Measurements from ENCODE around the gene DCAF16. TPM values are rescaled to one million over a fixed set of nuclear protein-coding genes. Genes with fewer than 3 reads are reported as not detected.
"Not testable (repeated sequence)": the region's sequence is repeated elsewhere in the genome, so short reads cannot be mapped to it uniquely, and the experiment has no call there.

The DCAF16 gene
- total RNA-seq, result 46.7 TPM
- 16.3 TPM for polyA plus RNA-seq

- peak within 1 kb of the TSS; percentile 84 for H3K27ac ChIP-seq (ENCODE audit: low read depth)
- H3K36me3 ChIP-seq (ENCODE audit: insufficient read depth), result no peaks in the 10 kb centered on the region
- H3K4me3 ChIP-seq (ENCODE audit: low read depth, low read length), result peak within 1 kb of the TSS; percentile 89
- H3K4me1 ChIP-seq (ENCODE audit: insufficient read depth), result no peaks in the 10 kb centered on the region
- WGBS, result under 1% methylated on average over 69 of the region's 69 CpGs
- peak; percentile 99 for DNase-seq (ENCODE audit: extremely low spot score)
Observed at GRCh38 chr4:17810260-17811077, at the start of gene DCAF16, which contains the start of gene NCAPG. DCAF16 (minus strand) TSS chr4:17810757; CDS start chr4:17804141, 6,616 bp downstream. NCAPG (plus strand) TSS chr4:17810979; CDS start chr4:17811078, 99 bp downstream.

DNA sequence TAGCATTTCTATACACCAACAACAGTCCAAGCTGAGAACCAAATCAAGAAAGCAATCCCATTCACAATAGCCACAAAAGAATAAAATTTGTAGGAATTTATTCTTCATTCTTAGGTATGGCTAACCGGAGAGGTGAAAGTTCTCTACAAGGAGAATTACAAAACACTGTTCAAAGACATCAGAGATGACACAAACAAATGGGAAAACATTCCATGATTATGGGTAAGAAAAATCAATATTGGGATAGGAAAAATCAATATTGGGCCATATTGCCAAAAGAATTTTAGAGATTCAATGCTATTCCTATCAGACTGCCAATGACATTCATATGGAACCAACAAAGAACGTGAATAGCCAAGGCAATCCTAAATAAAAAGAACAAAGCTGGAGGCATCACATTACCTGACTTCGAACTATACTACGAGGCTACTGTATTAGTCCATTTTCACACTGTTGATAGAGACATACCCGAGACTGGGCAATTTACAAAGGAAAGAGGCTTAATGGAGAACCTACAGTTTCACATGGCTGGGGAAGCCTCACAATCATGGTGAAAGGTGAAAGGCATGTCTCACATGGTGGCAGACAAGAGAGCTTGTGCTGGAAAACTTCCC, 49.3 kb upstream of the DCAF16 start:
- no peak overlapping the region for H3K27ac ChIP-seq (ENCODE audit: low read depth)
- H3K4me1 ChIP-seq (ENCODE audit: insufficient read depth), result no peaks in the 10 kb centered on the region
- 97% methylated on average over 5 of the region's 5 CpGs for WGBS
- DNase-seq (ENCODE audit: extremely low spot score), result no peak
- H3K36me3 ChIP-seq (ENCODE audit: insufficient read depth), result no peaks in the 10 kb centered on the region
- no peak overlapping the region for H3K4me3 ChIP-seq (ENCODE audit: low read depth, low read length)

DNA sequence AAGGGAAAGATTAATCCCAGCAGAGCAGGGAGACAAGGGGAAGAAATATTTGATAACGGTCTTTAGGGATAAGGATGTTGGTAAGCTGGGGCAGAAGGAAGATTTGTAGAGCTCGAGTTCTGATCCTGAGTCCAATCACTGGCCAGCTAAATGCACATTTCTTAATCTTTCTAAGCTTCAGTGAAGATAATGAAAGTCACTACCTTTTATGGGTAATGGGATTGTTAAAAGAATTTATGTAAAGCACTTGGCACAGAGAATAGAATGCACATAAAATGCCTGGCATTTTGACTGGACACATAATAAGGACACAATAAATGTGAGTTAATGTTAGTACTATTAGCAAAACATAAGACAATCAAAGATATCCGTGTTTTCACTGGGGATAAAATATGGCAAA, 43.5 kb upstream of the DCAF16 start:
- DNase-seq (ENCODE audit: extremely low spot score), result no peak
- H3K4me3 ChIP-seq (ENCODE audit: low read depth, low read length), result no peak overlapping the region
- no peaks in the 10 kb centered on the region for H3K36me3 ChIP-seq (ENCODE audit: insufficient read depth)
- H3K4me1 ChIP-seq (ENCODE audit: insufficient read depth), result no peaks in the 10 kb centered on the region
- 28% methylated on average over 3 of the region's 3 CpGs for WGBS
- no peak overlapping the region for H3K27ac ChIP-seq (ENCODE audit: low read depth)

GRCh38 chr4:17851959-17852358, 41.4 kb upstream of the DCAF16 start:
- H3K27ac ChIP-seq (ENCODE audit: low read depth), result no peak overlapping the region
- H3K36me3 ChIP-seq (ENCODE audit: insufficient read depth), result no peaks in the 10 kb centered on the region
- no peaks in the 10 kb centered on the region for H3K4me1 ChIP-seq (ENCODE audit: insufficient read depth)
- no peak for DNase-seq (ENCODE audit: extremely low spot score)
- no peak overlapping the region for H3K4me3 ChIP-seq (ENCODE audit: low read depth, low read length)

- H3K36me3 ChIP-seq (ENCODE audit: insufficient read depth); H3K27ac ChIP-seq (ENCODE audit: low read depth); H3K4me3 ChIP-seq (ENCODE audit: low read depth, low read length); DNase-seq (ENCODE audit: extremely low spot score); H3K4me1 ChIP-seq (ENCODE audit: insufficient read depth): not testable (repeated sequence)
- 96% methylated on average over 1 of the region's 1 CpG for WGBS
Observed at GRCh38 chr4:17850295-17850694, 39.7 kb upstream of the DCAF16 start.

- no peak for DNase-seq (ENCODE audit: extremely low spot score)
- H3K4me3 ChIP-seq (ENCODE audit: low read depth, low read length), result no peak overlapping the region
- H3K27ac ChIP-seq (ENCODE audit: low read depth), result no peak overlapping the region
- H3K36me3 ChIP-seq (ENCODE audit: insufficient read depth), result no peaks in the 10 kb centered on the region
- no peaks in the 10 kb centered on the region for H3K4me1 ChIP-seq (ENCODE audit: insufficient read depth)
- 85% methylated on average over 2 of the region's 2 CpGs for WGBS
Observed at GRCh38 chr4:17846266-17846665, 35.7 kb upstream of the DCAF16 start.

DNA sequence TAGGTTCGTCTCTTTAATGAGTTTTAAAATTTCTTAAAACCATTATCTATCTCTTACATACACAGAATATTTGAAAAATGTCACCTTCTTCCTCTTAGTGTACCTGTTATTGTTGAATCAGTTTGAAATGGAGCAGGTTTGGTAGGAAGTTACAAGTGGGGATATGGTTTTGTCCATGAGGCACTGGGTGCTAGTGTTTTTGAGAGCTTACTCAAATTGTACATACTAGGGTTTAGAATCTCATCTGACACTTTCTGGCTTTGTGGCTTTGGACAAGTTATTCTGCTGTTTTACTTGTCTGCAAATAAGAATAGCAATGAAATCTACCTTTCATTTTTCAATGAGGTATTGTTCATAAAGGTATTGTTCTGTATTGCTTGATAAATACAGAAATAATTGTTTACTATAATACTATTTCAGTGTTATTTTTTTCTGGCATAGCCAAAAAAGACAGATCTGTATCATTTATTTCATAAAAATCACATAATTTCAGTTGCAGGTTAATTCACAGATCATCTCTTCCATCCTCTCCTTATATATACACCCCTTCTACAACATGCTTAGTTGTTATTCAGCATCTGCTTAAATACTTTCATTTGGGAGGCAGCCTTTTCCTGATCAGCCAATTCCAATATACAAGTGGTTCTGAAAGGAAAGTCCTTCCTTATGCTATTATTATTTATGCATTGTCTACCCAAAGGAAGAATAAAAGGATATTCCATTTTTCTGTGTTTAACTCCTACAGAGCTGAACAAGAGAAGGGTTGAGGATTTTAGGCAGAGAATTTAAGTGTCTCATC, 13.5 kb upstream of the DCAF16 start:
- H3K36me3 ChIP-seq (ENCODE audit: insufficient read depth), result no peaks in the 10 kb centered on the region
- 85% methylated on average over 1 of the region's 1 CpG for WGBS
- DNase-seq (ENCODE audit: extremely low spot score), result no peak

GRCh38 chr4:17817027-17817426, 6.5 kb upstream of the DCAF16 start:
- 47% methylated on average over 5 of the region's 5 CpGs for WGBS
- H3K36me3 ChIP-seq (ENCODE audit: insufficient read depth), result no peaks in the 10 kb centered on the region
- H3K4me3 ChIP-seq (ENCODE audit: low read depth, low read length), result no peak overlapping the region
- no peak for DNase-seq (ENCODE audit: extremely low spot score)
- no peak overlapping the region for H3K27ac ChIP-seq (ENCODE audit: low read depth)
- H3K4me1 ChIP-seq (ENCODE audit: insufficient read depth), result no peaks in the 10 kb centered on the region

More for the DNA sequence above, 13.5 kb upstream of the DCAF16 start:
- Histone ChIP-seq H3K4me3 (ENCODE audit: low read depth, low read length) (no peak overlapping the region), H3K27ac (ENCODE audit: low read depth) (no peak overlapping the region), H3K4me1 (ENCODE audit: insufficient read depth) (no peaks in the 10 kb centered on the region)

DNA sequence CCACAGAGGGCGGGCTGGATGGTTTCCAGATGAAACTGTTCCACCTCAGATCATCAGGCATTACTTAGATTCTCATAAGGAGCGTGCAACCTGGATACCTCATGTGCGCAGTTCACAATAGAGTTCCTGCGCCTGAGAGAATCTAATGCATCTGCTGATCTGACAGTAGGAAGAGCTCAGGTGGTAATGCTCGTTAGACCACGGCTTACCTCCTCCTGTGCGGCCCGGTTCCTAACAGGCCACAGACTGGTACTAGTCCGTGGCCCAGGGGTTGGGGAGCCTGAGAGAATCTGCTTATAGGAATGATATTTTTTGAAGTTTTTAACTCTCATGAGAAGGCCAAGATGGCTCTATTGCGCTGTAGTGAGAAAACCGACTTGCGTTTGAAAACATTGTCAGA, 5.6 kb upstream of the DCAF16 start:
- no peaks in the 10 kb centered on the region for H3K4me1 ChIP-seq (ENCODE audit: insufficient read depth)
- DNase-seq (ENCODE audit: extremely low spot score), result no peak
- no peak overlapping the region for H3K27ac ChIP-seq (ENCODE audit: low read depth)
- H3K36me3 ChIP-seq (ENCODE audit: insufficient read depth), result no peaks in the 10 kb centered on the region
- 97% methylated on average over 12 of the region's 12 CpGs for WGBS
- H3K4me3 ChIP-seq (ENCODE audit: low read depth, low read length), result no peak overlapping the region

- H3K36me3 ChIP-seq (ENCODE audit: insufficient read depth), result no peaks in the 10 kb centered on the region
- DNase-seq (ENCODE audit: extremely low spot score), result no peak
- no peaks in the 10 kb centered on the region for H3K4me1 ChIP-seq (ENCODE audit: insufficient read depth)
- no peak overlapping the region for H3K27ac ChIP-seq (ENCODE audit: low read depth)
- 76% methylated on average over 3 of the region's 3 CpGs for WGBS
- H3K4me3 ChIP-seq (ENCODE audit: low read depth, low read length), result no peak overlapping the region
Observed at GRCh38 chr4:17814140-17814539, 3.6 kb upstream of the DCAF16 start.

DNA sequence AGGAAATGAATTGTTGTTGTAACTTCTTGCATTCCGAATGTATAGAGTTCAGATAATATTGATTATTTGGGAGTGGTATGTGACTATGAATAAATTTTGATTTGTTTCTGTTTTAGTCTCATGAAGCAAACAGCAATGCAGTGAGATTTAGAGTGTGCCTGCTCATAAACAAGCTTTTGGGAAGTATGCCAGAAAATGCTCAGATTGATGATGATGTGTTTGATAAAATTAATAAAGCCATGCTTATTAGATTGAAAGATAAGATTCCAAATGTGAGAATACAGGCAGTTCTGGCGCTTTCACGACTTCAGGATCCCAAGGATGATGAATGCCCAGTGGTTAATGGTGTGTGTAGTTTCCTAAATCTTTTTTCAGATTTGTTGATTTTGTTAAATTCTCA, 2.2 kb upstream of the DCAF16 start:
- 65% methylated on average over 3 of the region's 3 CpGs for WGBS
- Histone ChIP-seq H3K27ac (ENCODE audit: low read depth) (no peak overlapping the region), H3K36me3 (ENCODE audit: insufficient read depth) (no peaks in the 10 kb centered on the region), H3K4me3 (ENCODE audit: low read depth, low read length) (no peak overlapping the region), H3K4me1 (ENCODE audit: insufficient read depth) (no peaks in the 10 kb centered on the region)
- no peak for DNase-seq (ENCODE audit: extremely low spot score)

- Histone ChIP-seq H3K4me1 (ENCODE audit: insufficient read depth) (no peaks in the 10 kb centered on the region), H3K4me3 (ENCODE audit: low read depth, low read length) (no peak overlapping the region), H3K27ac (ENCODE audit: low read depth) (no peak overlapping the region), H3K36me3 (ENCODE audit: insufficient read depth) (no peaks in the 10 kb centered on the region)
- WGBS, result 8% methylated on average over 3 of the region's 3 CpGs
- no peak for DNase-seq (ENCODE audit: extremely low spot score)
Observed at GRCh38 chr4:17812125-17812524, 1.6 kb upstream of the DCAF16 start.

DNA sequence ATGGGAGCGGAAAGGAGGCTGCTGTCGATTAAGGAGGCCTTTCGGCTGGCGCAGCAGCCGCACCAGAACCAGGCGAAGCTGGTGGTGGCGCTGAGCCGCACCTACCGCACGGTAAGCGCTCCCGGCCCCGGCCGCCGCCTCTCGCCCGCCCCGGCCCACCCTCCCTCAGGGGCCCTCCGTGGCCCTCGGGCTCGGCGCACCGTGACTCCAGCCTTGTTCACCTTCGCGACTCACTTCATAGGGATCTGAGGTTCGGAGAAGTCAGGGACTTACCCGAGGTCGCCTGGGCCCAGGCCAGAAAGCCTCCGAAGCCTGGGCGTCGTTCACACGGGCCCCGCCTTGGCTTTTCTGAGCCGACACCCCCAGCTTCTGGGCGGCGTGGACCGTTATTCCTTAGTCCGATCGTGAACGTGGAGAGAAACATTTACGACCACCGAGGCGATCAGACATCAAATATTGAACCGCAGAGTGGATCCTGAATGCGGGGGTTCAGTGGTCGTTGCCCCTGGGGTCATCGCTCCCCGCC, 584 bp upstream of the DCAF16 start:
- no peak for DNase-seq (ENCODE audit: extremely low spot score)
- peak overlapping the region; percentile 42 for H3K4me3 ChIP-seq (ENCODE audit: low read depth, low read length)
- H3K27ac ChIP-seq (ENCODE audit: low read depth), result no peak overlapping the region
- no peaks in the 10 kb centered on the region for H3K4me1 ChIP-seq (ENCODE audit: insufficient read depth)
- WGBS, result under 1% methylated on average over 48 of the region's 48 CpGs
- no peaks in the 10 kb centered on the region for H3K36me3 ChIP-seq (ENCODE audit: insufficient read depth)

Measured in urinary bladder (tissue), 4 donors.